Activated CD4-positive, alpha-beta T cell treated with anti-CD3 and anti-CD28 coated beads, Interleukin-2, amount 50 U/mL, for 48 hours (primary cell): ENCODE data around the gene EPHB1.
"Not testable (repeated sequence)": the region's sequence is repeated elsewhere in the genome, so short reads cannot be mapped to it uniquely, and the experiment has no call there.

Source experiments
- DNase-seq, 2 experiments: peaks; one replicate each; pipeline ENCODE4 v3.0.0-alpha.2; 2020

The EPHB1 gene

GRCh38 chr3:135097276-135097946, 302.4 kb downstream of the EPHB1 start:
- no peak for DNase-seq

- DNase-seq = no peak
Observed at GRCh38 chr3:135099734-135100355, 304.8 kb downstream of the EPHB1 start.

- no peak for DNase-seq
Observed at GRCh38 chr3:135100366-135100765, 305.3 kb downstream of the EPHB1 start.

GRCh38 chr3:135103917-135104316, 308.9 kb downstream of the EPHB1 start:
- no peak for DNase-seq

GRCh38 chr3:135106445-135106844, 311.4 kb downstream of the EPHB1 start:
- DNase-seq = no peak

GRCh38 chr3:135107043-135107442, 312.0 kb downstream of the EPHB1 start:
- DNase-seq = no peak

GRCh38 chr3:135109681-135110080, 314.6 kb downstream of the EPHB1 start:
- no peak for DNase-seq

GRCh38 chr3:135114551-135114950, 319.5 kb downstream of the EPHB1 start:
- not testable (repeated sequence) for DNase-seq

GRCh38 chr3:135117977-135118376, 322.9 kb downstream of the EPHB1 start:
- DNase-seq = no peak

GRCh38 chr3:135118792-135119191, 323.7 kb downstream of the EPHB1 start:
- DNase-seq = no peak

- no peak for DNase-seq
Observed at GRCh38 chr3:135125171-135125801, 330.2 kb downstream of the EPHB1 start.

- DNase-seq = no peak
Observed at GRCh38 chr3:135127946-135128470, 332.9 kb downstream of the EPHB1 start.

- DNase-seq = no peak
Observed at GRCh38 chr3:135128818-135129217, 333.8 kb downstream of the EPHB1 start.

GRCh38 chr3:135131290-135131689, 336.2 kb downstream of the EPHB1 start:
- DNase-seq = no peak

- no peak for DNase-seq
Observed at GRCh38 chr3:135133905-135134683, 339.0 kb downstream of the EPHB1 start.

- no peak for DNase-seq
Observed at GRCh38 chr3:135134684-135135075, 339.6 kb downstream of the EPHB1 start.

- DNase-seq = no peak
Observed at GRCh38 chr3:135135445-135135844, 340.4 kb downstream of the EPHB1 start.

GRCh38 chr3:135136361-135137100, 341.5 kb downstream of the EPHB1 start:
- no peak for DNase-seq

GRCh38 chr3:135137296-135137695, 342.2 kb downstream of the EPHB1 start:
- DNase-seq = no peak

- DNase-seq = no peak
Observed at GRCh38 chr3:135138776-135139175, 343.7 kb downstream of the EPHB1 start.

GRCh38 chr3:135140591-135140990, 345.5 kb downstream of the EPHB1 start:
- no peak for DNase-seq

- no peak for DNase-seq
Observed at GRCh38 chr3:135141160-135141559, 346.1 kb downstream of the EPHB1 start.

GRCh38 chr3:135141672-135142071, 346.6 kb downstream of the EPHB1 start:
- no peak for DNase-seq
